ENCODE results near the gene VCP. TPM values are rescaled to one million over a fixed set of nuclear protein-coding genes. Genes with fewer than 3 reads are reported as not detected.

Gene VCP
- total and polyA plus RNA-seq, 2 donors (not counting 1 experiment from before 2014, with no cell fraction given), result 93.0 to 178 TPM

DNA sequence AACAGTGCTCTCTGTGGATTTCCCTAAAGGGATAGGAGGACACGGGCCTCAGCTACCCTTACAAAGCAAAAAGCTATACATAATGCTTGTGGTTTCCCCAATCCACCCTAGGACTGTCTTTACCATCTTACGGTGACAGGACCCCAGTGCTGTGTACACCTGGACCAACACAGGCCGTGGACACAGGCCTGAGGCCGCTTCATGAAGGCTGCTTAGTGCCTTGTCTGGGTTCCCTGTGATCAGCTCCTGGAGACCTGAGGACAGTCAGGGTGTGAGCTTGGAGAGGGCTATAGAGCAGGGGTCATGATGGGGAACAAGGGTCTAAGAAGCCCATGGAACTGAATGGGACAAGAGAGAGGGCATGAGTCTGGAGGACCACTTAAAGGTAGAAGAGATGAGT lies 4.4 kb upstream of the VCP start:
- no peaks in the 10 kb centered on the region for H3K9me3 ChIP-seq (ENCODE audit: control extremely low read depth in 1 of 3, control insufficient read depth in 2 of 3, insufficient read depth in 1 of 3, low read length in 2 of 3)
- no peak overlapping the region for H3K27ac ChIP-seq (ENCODE audit: low read length in 2 of 2)
- H4K20me1 ChIP-seq (ENCODE audit: control insufficient read depth, insufficient read depth, low read length, poor library complexity, severe bottlenecking), result peaks cover 5% of the 10 kb centered on the region
- H2AFZ ChIP-seq (ENCODE audit: insufficient read depth, low read depth, low read length, poor library complexity, severe bottlenecking), result no peak overlapping the region
- POLR2A ChIA-PET, result interaction anchor here (0.8 kb wide), 1 partner anchor 8 kb away, joined by 6 read pairs; no protein-coding TSS in a partner anchor
- H3K4me3 ChIP-seq (ENCODE audit: control extremely low read depth in 1 of 5, extremely low read depth in 1 of 5, insufficient read depth in 1 of 5, low read depth in 2 of 5, low read length in 4 of 5), result no peak overlapping the region
- intact Hi-C loops (cut with micrococcal nuclease), result loop anchor here (10.0 kb wide), 1 partner anchor 658 kb away; the partner anchor contains the start of genes CREB3 and TLN1
- no peak for DNase-seq
- no peak overlapping the region for H3K4me2 ChIP-seq (replicated peaks; ENCODE audit: low read depth, low read length, poor library complexity, severe bottlenecking)
- H3K79me2 ChIP-seq (ENCODE audit: control insufficient read depth, insufficient read depth, low read length), result peaks cover 41% of the 10 kb centered on the region
- no peak for ATAC-seq (ENCODE audit: low read depth)
- TF ChIP-seq CTCF (IDR thresholded peaks at IDR 0.05) (no peak), EZH2 (IDR thresholded peaks at IDR 0.05; ENCODE audit: borderline replicate concordance, insufficient read depth, low read depth, low read length, poor library complexity, severe bottlenecking) (no peak)
- Mint-ChIP-seq H3K27ac (no peak overlapping the region), H3K9me3 (ENCODE audit: insufficient read depth) (no peaks in the 10 kb centered on the region), H3K4me3 (no peak overlapping the region), H3K27me3 (no peaks in the 10 kb centered on the region), H3K4me1 (peaks cover 25% of the 10 kb centered on the region)
- CTCF ChIA-PET, result interaction anchor here (1.3 to 1.9 kb wide), 2 partner anchors 11 to 19 kb away, joined by 3 to 11 read pairs; partner anchors contain the start of gene PIGO
- no peak overlapping the region for H3K9ac ChIP-seq (ENCODE audit: low read length)
- WGBS (ENCODE audit: insufficient coverage), result 84% methylated on average over 4 of the region's 4 CpGs
- H3K4me1 ChIP-seq (ENCODE audit: control insufficient read depth in 2 of 2, insufficient read depth in 2 of 2, low read length in 2 of 2), result peaks cover 18 to 25% of the 10 kb centered on the region in 2 donors
- H3K27me3 ChIP-seq (replicated peaks in 1 of 4; ENCODE audit: control extremely low read depth in 1 of 4, control insufficient read depth in 3 of 4, insufficient read depth in 4 of 4, low read length in 3 of 4), result no peaks in the 10 kb centered on the region
- peaks cover 1 to 20% of the 10 kb centered on the region in 2 experiments for H3K36me3 ChIP-seq (replicated peaks in 1 of 2; ENCODE audit: control extremely low read depth in 1 of 2, control insufficient read depth in 1 of 2, extremely low read depth in 1 of 2, insufficient read depth in 2 of 2, low read length in 1 of 2)

DNA sequence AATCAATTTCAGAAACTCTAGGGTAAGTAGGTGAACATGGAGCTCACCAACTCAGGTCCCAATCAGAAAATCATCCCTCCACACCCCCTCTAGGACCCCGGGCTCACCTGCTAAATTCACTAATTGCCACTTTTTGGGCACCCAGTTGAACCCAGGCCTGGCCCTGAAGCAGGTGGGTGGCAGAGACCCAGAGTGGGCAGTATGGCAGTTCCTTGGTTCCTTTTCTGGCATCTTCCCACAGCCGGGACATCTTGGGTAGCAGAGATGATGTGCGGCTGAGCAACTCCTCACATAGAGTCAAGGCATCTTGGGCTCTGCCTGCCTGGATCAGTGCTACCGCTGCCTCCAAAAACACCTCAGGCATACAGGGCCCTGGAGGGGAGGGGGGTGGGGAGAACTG lies 2.9 kb upstream of the VCP start:
- ATAC-seq (ENCODE audit: low read depth) (no peak), DNase-seq (no peak)
- peaks cover 1 to 20% of the 10 kb centered on the region in 2 experiments for H3K36me3 ChIP-seq (replicated peaks in 1 of 2; ENCODE audit: control extremely low read depth in 1 of 2, control insufficient read depth in 1 of 2, extremely low read depth in 1 of 2, insufficient read depth in 2 of 2, low read length in 1 of 2)
- Mint-ChIP-seq H3K9me3 (ENCODE audit: insufficient read depth) (no peaks in the 10 kb centered on the region), H3K27me3 (no peaks in the 10 kb centered on the region), H3K4me3 (no peak overlapping the region), H3K4me1 (peaks cover 35% of the 10 kb centered on the region), H3K27ac (no peak overlapping the region)
- H3K4me2 ChIP-seq (replicated peaks; ENCODE audit: low read depth, low read length, poor library complexity, severe bottlenecking), result no peak overlapping the region
- no peaks in the 10 kb centered on the region for H3K27me3 ChIP-seq (replicated peaks in 1 of 4; ENCODE audit: control extremely low read depth in 1 of 4, control insufficient read depth in 3 of 4, insufficient read depth in 4 of 4, low read length in 3 of 4)
- peaks cover 23 to 29% of the 10 kb centered on the region in 2 donors for H3K4me1 ChIP-seq (ENCODE audit: control insufficient read depth in 2 of 2, insufficient read depth in 2 of 2, low read length in 2 of 2)
- no peak for TF ChIP-seq EZH2 (IDR thresholded peaks at IDR 0.05; ENCODE audit: borderline replicate concordance, insufficient read depth, low read depth, low read length, poor library complexity, severe bottlenecking)
- TF ChIP-seq CTCF (IDR thresholded peaks at IDR 0.05), result no peak
- POLR2A ChIA-PET, result interaction anchor here (0.6 kb wide), 1 partner anchor 85 kb away, joined by 6 read pairs; no protein-coding TSS in a partner anchor
- no peaks in the 10 kb centered on the region for H3K9me3 ChIP-seq (ENCODE audit: control extremely low read depth in 1 of 3, control insufficient read depth in 2 of 3, insufficient read depth in 1 of 3, low read length in 2 of 3)
- intact Hi-C loops (cut with micrococcal nuclease), result loop anchor here (10.0 kb wide), 1 partner anchor 659 kb away; the partner anchor contains the start of genes CREB3 and TLN1
- no peak overlapping the region for H2AFZ ChIP-seq (ENCODE audit: insufficient read depth, low read depth, low read length, poor library complexity, severe bottlenecking)
- H3K4me3 ChIP-seq (ENCODE audit: control extremely low read depth in 1 of 5, extremely low read depth in 1 of 5, insufficient read depth in 1 of 5, low read depth in 2 of 5, low read length in 4 of 5), result no peak overlapping the region
- H4K20me1 ChIP-seq (ENCODE audit: control insufficient read depth, insufficient read depth, low read length, poor library complexity, severe bottlenecking), result peaks cover 20% of the 10 kb centered on the region
- WGBS (ENCODE audit: insufficient coverage), result 100% methylated on average over 2 of the region's 4 CpGs
- H3K9ac ChIP-seq (ENCODE audit: low read length), result no peak overlapping the region
- no peak overlapping the region for H3K27ac ChIP-seq (ENCODE audit: low read length in 2 of 2)
- H3K79me2 ChIP-seq (ENCODE audit: control insufficient read depth, insufficient read depth, low read length), result peaks cover 55% of the 10 kb centered on the region
- CTCF ChIA-PET, result no interaction called here
